Activated T-cell treated with anti-CD3 and anti-CD28 coated beads, Interleukin-2, amount 50 U/mL, for 72 hours (primary cell): ENCODE results near the gene CDC42. TPM values are rescaled to one million over a fixed set of nuclear protein-coding genes. Genes with fewer than 3 reads are reported as not detected.
A peak's percentile ranks its signal among the peaks of the same experiment; 100 is the strongest.
"Not testable (repeated sequence)": the region's sequence is repeated elsewhere in the genome, so short reads cannot be mapped to it uniquely, and the experiment has no call there.

Experiments used
- ATAC-seq, 2 donors: fragments of 150-1000 bp; cut with Tn5 transposase; replicated peaks in 1 of 2; 2 replicates each; pipeline ENCODE4 v1.10.0; 2021; ENCODE audit warnings: moderate library complexity in 2 of 2, mild to moderate bottlenecking in 1 of 2
- DNase-seq, 2 donors: peaks; one replicate each; pipeline ENCODE4 v3.0.0; 2021 to 2022; ENCODE audit warnings: mixed read lengths in 1 of 2
- H3K27ac Mint-ChIP-seq: one replicate; pipeline ENCODE4 v1.8.0; 2022; ENCODE audit warnings: mild to moderate bottlenecking, moderate library complexity, mixed read lengths
- H3K27me3 Mint-ChIP-seq: one replicate; pipeline ENCODE4 v1.8.0; 2022; ENCODE audit warnings: low read depth, mixed read lengths
- H3K36me3 Mint-ChIP-seq, 2 donors: one replicate each; pipeline ENCODE4 v1.8.0; 2022; ENCODE audit warnings: mixed read lengths in 2 of 2, mild to moderate bottlenecking in 1 of 2; ENCODE audit not compliant: insufficient read depth in 2 of 2
- H3K4me1 Mint-ChIP-seq: one replicate; pipeline ENCODE4 v1.8.0; 2022; ENCODE audit warnings: low read depth, mixed read lengths
- H3K4me3 Mint-ChIP-seq, 2 donors: one replicate each; pipeline ENCODE4 v1.8.0; 2022; ENCODE audit warnings: mild to moderate bottlenecking in 2 of 2, mixed read lengths in 2 of 2, moderate library complexity in 2 of 2
- H3K9me3 Mint-ChIP-seq, 2 donors: one replicate each; pipeline ENCODE4 v1.8.0; 2022; ENCODE audit warnings: mixed read lengths in 2 of 2
- total RNA-seq, 2 donors: library from RNA; stranded (reverse); gene quantifications; one replicate each; pipeline ENCODE4 v1.2.3, GENCODE V29; 2022

CDC42 gene
- total RNA-seq, 2 donors from 2014 or later = 292 to 349 TPM

GRCh38 chr1:22092026-22092768, 39.7 kb downstream of the CDC42 start:
- Mint-ChIP-seq H3K4me1 (peaks cover 73% of the 10 kb centered on the region), H3K36me3 (peaks cover 10 to 51% of the 10 kb centered on the region in 2 donors), H3K4me3 (peak overlapping the region; percentile 20 to 66), H3K27ac (peak overlapping the region; percentile 83)
- ATAC-seq (peak; percentile 90 to 92), DNase-seq (peak; percentile 27 to 28)
- H3K9me3 Mint-ChIP-seq, H3K27me3 Mint-ChIP-seq: not testable (repeated sequence)

DNA sequence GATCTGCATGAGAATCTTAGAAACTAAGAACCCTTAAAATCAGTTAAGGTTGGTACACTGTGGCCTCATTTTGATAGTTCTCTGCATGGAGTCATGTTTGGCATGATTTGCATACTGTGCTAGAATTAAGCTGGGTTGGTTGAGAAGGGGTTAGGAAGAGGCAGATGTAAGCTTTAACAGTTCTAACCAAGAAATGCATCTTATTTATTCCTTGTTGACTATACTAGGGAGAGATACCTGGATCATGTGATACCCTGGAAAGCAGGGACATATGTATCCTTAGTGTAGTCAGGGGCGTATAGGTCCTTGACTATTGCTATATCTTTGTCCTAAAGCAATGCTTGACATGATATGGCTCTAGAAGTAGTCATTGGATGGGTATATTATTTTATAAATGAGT, 41.0 kb downstream of the CDC42 start:
- ATAC-seq (no peak), DNase-seq (no peak)
- H3K9me3 Mint-ChIP-seq = no peaks in the 10 kb centered on the region
- H3K4me3 Mint-ChIP-seq = no peak overlapping the region
- H3K27me3 Mint-ChIP-seq = no peaks in the 10 kb centered on the region
- peaks cover 13 to 53% of the 10 kb centered on the region in 2 donors for H3K36me3 Mint-ChIP-seq
- H3K4me1 Mint-ChIP-seq = peaks cover 70% of the 10 kb centered on the region
- peak overlapping the region; percentile 52 for H3K27ac Mint-ChIP-seq

- ATAC-seq (no peak), DNase-seq (no peak)
- Mint-ChIP-seq H3K9me3 (no peaks in the 10 kb centered on the region), H3K36me3 (peaks cover 8 to 47% of the 10 kb centered on the region in 2 donors), H3K27ac (no peak overlapping the region), H3K27me3 (no peaks in the 10 kb centered on the region), H3K4me1 (peaks cover 69% of the 10 kb centered on the region), H3K4me3 (no peak overlapping the region)
Observed at GRCh38 chr1:22096036-22096435, 43.5 kb downstream of the CDC42 start.

- Mint-ChIP-seq H3K9me3 (no peaks in the 10 kb centered on the region), H3K4me1 (peaks cover 69% of the 10 kb centered on the region), H3K36me3 (peaks cover 7 to 45% of the 10 kb centered on the region in 2 donors), H3K27me3 (no peaks in the 10 kb centered on the region), H3K4me3 (no peak overlapping the region), H3K27ac (no peak overlapping the region)
- ATAC-seq (no peak), DNase-seq (no peak)
Observed at GRCh38 chr1:22096463-22096862, 44.0 kb downstream of the CDC42 start.

- no peak for ATAC-seq
- Mint-ChIP-seq H3K27me3 (no peaks in the 10 kb centered on the region), H3K36me3 (peaks cover 9 to 47% of the 10 kb centered on the region in 2 donors), H3K4me3 (no peak overlapping the region), H3K4me1 (peaks cover 69% of the 10 kb centered on the region), H3K27ac (no peak overlapping the region), H3K9me3 (no peaks in the 10 kb centered on the region)
- no peak for DNase-seq
Observed at GRCh38 chr1:22098752-22099151, 46.2 kb downstream of the CDC42 start.

GRCh38 chr1:22100168-22100567, 47.7 kb downstream of the CDC42 start:
- peak overlapping the region; percentile 94 for H3K27ac Mint-ChIP-seq
- H3K4me1 Mint-ChIP-seq = peaks cover 81% of the 10 kb centered on the region
- no peaks in the 10 kb centered on the region for H3K27me3 Mint-ChIP-seq
- DNase-seq (no peak), ATAC-seq (no peak)
- H3K9me3 Mint-ChIP-seq = no peaks in the 10 kb centered on the region
- H3K4me3 Mint-ChIP-seq = no peak overlapping the region
- peaks cover 16 to 46% of the 10 kb centered on the region in 2 donors for H3K36me3 Mint-ChIP-seq

- H3K27me3 Mint-ChIP-seq = no peaks in the 10 kb centered on the region
- no peaks in the 10 kb centered on the region for H3K9me3 Mint-ChIP-seq
- peak overlapping the region; percentile 94 for H3K27ac Mint-ChIP-seq
- ATAC-seq (no peak), DNase-seq (no peak)
- H3K4me3 Mint-ChIP-seq = no peak overlapping the region
- peaks cover 19 to 50% of the 10 kb centered on the region in 2 donors for H3K36me3 Mint-ChIP-seq
- peaks cover 90% of the 10 kb centered on the region for H3K4me1 Mint-ChIP-seq
Observed at GRCh38 chr1:22101199-22101598, 48.7 kb downstream of the CDC42 start.

- no peaks in the 10 kb centered on the region for H3K27me3 Mint-ChIP-seq
- peak overlapping the region; percentile 84 for H3K27ac Mint-ChIP-seq
- H3K4me3 Mint-ChIP-seq = no peak overlapping the region
- peaks cover 19 to 49% of the 10 kb centered on the region in 2 donors for H3K36me3 Mint-ChIP-seq
- DNase-seq (no peak), ATAC-seq (no peak)
- peaks cover 94% of the 10 kb centered on the region for H3K4me1 Mint-ChIP-seq
- H3K9me3 Mint-ChIP-seq = no peaks in the 10 kb centered on the region
Observed at GRCh38 chr1:22101995-22102394, 49.5 kb downstream of the CDC42 start.

GRCh38 chr1:22102746-22103145, 50.2 kb downstream of the CDC42 start:
- H3K4me1 Mint-ChIP-seq = peaks cover 87% of the 10 kb centered on the region
- no peak overlapping the region for H3K4me3 Mint-ChIP-seq
- DNase-seq = no peak
- peak overlapping the region; percentile 84 for H3K27ac Mint-ChIP-seq
- ATAC-seq = no peak
- no peaks in the 10 kb centered on the region for H3K27me3 Mint-ChIP-seq
- peaks cover 15 to 42% of the 10 kb centered on the region in 2 donors for H3K36me3 Mint-ChIP-seq
- H3K9me3 Mint-ChIP-seq = no peaks in the 10 kb centered on the region

DNA sequence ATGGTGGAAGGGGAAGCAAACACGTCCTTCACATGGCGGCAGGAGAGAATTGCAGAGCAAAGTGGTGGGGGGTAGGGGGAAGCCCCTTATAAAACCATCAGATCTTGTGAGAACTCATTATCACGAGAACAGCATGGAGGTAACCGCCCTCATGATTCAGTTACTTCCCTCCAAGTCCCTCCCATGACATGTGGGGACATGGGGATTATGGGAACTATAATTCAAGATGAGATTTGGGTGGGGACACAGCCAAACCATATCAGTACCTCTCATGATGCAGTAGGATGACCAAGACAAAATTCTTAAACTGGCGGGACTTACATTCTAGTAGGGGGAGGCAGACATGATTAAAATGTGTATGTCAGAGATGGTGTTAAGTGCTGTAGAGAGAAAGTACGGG, 51.6 kb downstream of the CDC42 start:
- no peak for ATAC-seq
- H3K27ac Mint-ChIP-seq = peak overlapping the region; percentile 84

DNA sequence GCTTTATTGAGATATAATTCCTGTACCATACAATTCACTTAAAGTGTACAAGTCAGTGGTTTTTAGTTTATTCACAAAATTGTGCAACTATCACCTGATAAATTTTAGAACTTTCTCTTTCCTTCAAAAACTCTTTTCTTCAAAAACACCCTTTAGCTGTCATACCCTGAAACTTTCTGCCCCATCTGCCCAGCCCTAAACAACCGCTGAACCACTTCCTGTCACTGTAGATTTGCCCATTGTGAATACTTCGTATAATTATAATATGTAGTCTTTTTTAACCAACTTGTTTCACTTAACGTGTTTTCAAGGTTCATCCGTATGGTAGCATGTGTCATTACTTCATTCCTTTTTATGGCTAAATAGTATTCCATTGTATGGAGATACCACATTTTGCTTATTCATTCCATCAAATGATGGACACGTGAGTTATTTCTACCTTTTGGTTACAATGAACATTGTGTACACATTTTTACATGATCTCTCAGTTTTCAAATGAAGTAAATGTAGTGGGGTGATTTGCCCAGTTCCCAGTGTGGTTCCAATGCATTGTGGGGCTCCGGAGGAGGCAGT, 52.4 kb downstream of the CDC42 start:
- peak overlapping the region; percentile 38 to 69 for H3K4me3 Mint-ChIP-seq
- no peaks in the 10 kb centered on the region for H3K27me3 Mint-ChIP-seq

More for the DNA sequence above, 51.6 kb downstream of the CDC42 start:
- DNase-seq = no peak
- no peaks in the 10 kb centered on the region for H3K9me3 Mint-ChIP-seq
- peaks cover 77% of the 10 kb centered on the region for H3K4me1 Mint-ChIP-seq
- H3K27me3 Mint-ChIP-seq = no peaks in the 10 kb centered on the region
- peak overlapping the region; percentile 44 to 69 for H3K4me3 Mint-ChIP-seq
- peaks cover 13 to 38% of the 10 kb centered on the region in 2 donors for H3K36me3 Mint-ChIP-seq

DNA sequence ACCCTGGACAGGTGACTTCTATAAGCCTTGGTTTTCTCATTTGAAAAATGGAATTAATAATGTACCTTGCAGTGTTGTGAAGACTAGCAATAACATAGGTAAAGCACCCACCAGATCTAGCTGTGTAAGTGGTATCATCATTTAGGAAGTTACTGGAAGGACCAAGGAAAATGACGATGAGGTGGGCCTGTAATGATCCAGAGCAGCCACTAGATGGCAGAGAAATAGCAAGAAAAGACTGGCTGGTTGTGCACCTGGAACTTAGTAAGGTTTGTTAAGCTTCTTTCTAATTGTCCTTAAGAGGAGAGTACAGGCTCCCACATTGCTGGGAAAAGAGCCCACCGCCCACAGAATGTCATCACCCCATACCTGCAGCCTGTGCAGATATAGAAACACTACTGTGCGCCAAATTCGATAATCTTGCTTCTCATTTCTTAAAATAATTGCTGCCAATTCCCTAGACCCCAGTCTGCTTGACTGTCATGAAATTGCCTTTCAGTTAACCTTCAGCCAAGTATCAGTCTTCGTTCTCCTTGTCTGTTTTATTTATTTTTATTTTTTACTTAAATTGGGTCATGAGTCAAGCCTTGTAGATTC, 53.2 kb downstream of the CDC42 start:
- Mint-ChIP-seq H3K27me3 (no peaks in the 10 kb centered on the region), H3K36me3 (peaks cover 12 to 34% of the 10 kb centered on the region in 2 donors), H3K4me3 (peak overlapping the region in 1 of 2 donors; percentile 35), H3K9me3 (no peaks in the 10 kb centered on the region), H3K27ac (peak overlapping the region; percentile 84), H3K4me1 (peaks cover 61% of the 10 kb centered on the region)
- ATAC-seq (peak; percentile 15 to 50), DNase-seq (peak in 1 of 2 donors; percentile 30)

More for the DNA sequence above, 52.4 kb downstream of the CDC42 start:
- Mint-ChIP-seq H3K36me3 (peaks cover 12 to 36% of the 10 kb centered on the region in 2 donors), H3K27ac (peak overlapping the region; percentile 84), H3K4me1 (peaks cover 69% of the 10 kb centered on the region), H3K9me3 (no peaks in the 10 kb centered on the region)
- ATAC-seq (peak; percentile 77 to 81), DNase-seq (peak; percentile 54)

GRCh38 chr1:22107126-22107525, 54.6 kb downstream of the CDC42 start:
- Mint-ChIP-seq H3K36me3 (peaks cover 12 to 34% of the 10 kb centered on the region in 2 donors), H3K27me3 (no peaks in the 10 kb centered on the region), H3K4me3 (no peak overlapping the region), H3K9me3 (no peaks in the 10 kb centered on the region), H3K4me1 (peaks cover 48% of the 10 kb centered on the region), H3K27ac (no peak overlapping the region)
- ATAC-seq (no peak), DNase-seq (no peak)
